Mucosa of rectum (tissue), 2 donors: ENCODE data around the gene BRD4.

ENCODE experiments used
- H3K27ac ChIP-seq, 2 donors: one replicate each; pipeline ENCODE4 v1.7.0; 2013; ENCODE audit warnings: inconsistent platforms in 2 of 2, low read depth in 2 of 2, low read length in 2 of 2
- H3K27me3 ChIP-seq, 2 donors: one replicate each; pipeline ENCODE4 v1.7.0; 2013; ENCODE audit warnings: low read length in 2 of 2; ENCODE audit not compliant: control insufficient read depth in 2 of 2, insufficient read depth in 2 of 2
- H3K36me3 ChIP-seq, 2 donors: one replicate each; pipeline ENCODE4 v1.7.0; 2013; ENCODE audit warnings: low read length in 2 of 2; ENCODE audit not compliant: control insufficient read depth in 2 of 2, insufficient read depth in 2 of 2
- H3K4me1 ChIP-seq, 2 donors: one replicate each; pipeline ENCODE4 v1.7.0; 2013; ENCODE audit warnings: low read length in 2 of 2, mild to moderate bottlenecking in 1 of 2; ENCODE audit not compliant: control insufficient read depth in 2 of 2, insufficient read depth in 2 of 2
- H3K4me3 ChIP-seq, 2 donors: one replicate each; pipeline ENCODE4 v1.7.0; 2013; ENCODE audit warnings: low read length in 2 of 2
- H3K9ac ChIP-seq, 2 donors: one replicate each; pipeline ENCODE4 v1.7.0; 2013; ENCODE audit warnings: low read length in 2 of 2, low read depth in 1 of 2, mild to moderate bottlenecking in 1 of 2
- H3K9me3 ChIP-seq, 2 donors: one replicate each; pipeline ENCODE4 v1.7.0; 2013; ENCODE audit warnings: low read length in 2 of 2; ENCODE audit not compliant: control insufficient read depth in 2 of 2
- donor health status: healthy.
- donor health status: Normal muscosa, but diverticular disease.

Gene BRD4

DNA sequence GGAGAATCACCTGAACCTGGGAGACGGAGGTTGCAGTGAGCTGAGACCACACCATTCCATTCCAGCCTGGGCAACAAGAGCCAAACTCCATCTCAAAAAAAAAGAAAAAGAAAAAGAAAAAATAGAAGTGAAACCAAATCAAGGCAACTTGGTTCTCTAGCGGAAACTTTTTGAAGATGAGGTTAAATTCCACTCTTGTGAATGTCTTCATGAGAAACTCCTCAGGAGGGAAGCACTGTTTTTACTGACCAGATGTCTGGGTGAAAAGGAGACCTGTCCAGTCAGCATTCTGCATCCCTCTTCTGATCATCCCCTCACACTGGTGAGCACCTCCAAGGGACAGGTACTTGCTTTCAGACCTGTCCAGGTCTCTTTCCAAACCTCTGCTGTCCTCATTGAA lies 15.8 kb downstream of the BRD4 start:
- Histone ChIP-seq H3K36me3 (no peaks in the 10 kb centered on the region), H3K9me3 (no peaks in the 10 kb centered on the region), H3K27me3 (no peaks in the 10 kb centered on the region), H3K9ac (no peak overlapping the region), H3K27ac (no peak overlapping the region), H3K4me3 (no peak overlapping the region), H3K4me1 (peaks cover 24 to 25% of the 10 kb centered on the region in 2 donors)

DNA sequence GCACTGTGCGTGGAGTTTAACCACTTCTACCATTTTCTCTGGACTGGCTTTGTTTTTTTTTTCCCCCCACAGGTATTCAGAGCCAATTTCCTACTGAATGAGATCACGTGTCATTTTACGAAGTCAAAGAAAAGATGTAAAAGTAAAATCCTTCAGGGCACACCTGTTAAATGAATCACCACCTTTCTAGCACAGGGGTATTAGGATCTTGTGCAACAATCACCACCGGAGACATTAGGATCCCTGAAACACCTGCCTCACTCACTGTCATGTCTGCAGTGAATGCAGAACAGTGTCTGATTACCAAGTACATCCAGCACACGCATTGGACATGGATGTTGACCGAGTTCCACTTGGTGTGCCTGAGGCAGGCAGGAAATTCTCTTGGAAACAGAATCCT lies 17.2 kb downstream of the BRD4 start:
- no peaks in the 10 kb centered on the region for H3K9me3 ChIP-seq
- no peak overlapping the region for H3K4me3 ChIP-seq
- no peak overlapping the region for H3K9ac ChIP-seq
- no peaks in the 10 kb centered on the region for H3K36me3 ChIP-seq
- peaks cover 23 to 25% of the 10 kb centered on the region in 2 donors for H3K4me1 ChIP-seq
- no peaks in the 10 kb centered on the region for H3K27me3 ChIP-seq
- no peak overlapping the region for H3K27ac ChIP-seq

DNA sequence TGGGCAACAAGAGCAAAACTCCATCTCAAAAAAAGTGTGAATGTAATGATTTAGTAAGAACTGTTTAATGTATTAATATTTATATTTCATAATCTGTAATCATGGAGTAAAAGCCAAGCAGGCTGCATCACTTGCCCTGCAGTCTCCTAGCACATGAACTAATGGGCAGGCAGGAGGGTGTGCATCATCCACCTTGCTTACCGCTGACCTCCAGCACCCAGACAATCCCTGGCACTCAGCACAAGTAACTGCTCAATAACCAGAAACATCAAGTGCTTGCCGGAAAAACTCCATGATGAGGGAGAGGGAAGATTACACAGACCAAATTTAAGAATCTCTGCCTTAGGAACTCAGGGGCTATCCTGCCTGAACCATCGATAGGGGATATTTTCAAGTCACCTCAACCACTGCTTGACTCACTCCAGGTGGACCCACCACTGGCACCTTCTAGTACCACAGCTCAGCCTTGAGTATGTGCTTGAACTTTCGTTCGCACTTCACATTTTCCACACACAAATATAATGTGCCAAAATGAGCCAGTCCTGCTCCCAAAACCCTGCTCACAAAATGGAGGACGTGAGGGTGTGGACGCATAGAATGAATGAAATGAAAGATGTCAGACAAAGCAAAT lies 18.6 kb downstream of the BRD4 start:
- Histone ChIP-seq H3K4me1 (peaks cover 20 to 21% of the 10 kb centered on the region in 2 donors), H3K4me3 (no peak overlapping the region), H3K27me3 (no peaks in the 10 kb centered on the region), H3K9ac (no peak overlapping the region), H3K27ac (no peak overlapping the region), H3K9me3 (no peaks in the 10 kb centered on the region), H3K36me3 (no peaks in the 10 kb centered on the region)

DNA sequence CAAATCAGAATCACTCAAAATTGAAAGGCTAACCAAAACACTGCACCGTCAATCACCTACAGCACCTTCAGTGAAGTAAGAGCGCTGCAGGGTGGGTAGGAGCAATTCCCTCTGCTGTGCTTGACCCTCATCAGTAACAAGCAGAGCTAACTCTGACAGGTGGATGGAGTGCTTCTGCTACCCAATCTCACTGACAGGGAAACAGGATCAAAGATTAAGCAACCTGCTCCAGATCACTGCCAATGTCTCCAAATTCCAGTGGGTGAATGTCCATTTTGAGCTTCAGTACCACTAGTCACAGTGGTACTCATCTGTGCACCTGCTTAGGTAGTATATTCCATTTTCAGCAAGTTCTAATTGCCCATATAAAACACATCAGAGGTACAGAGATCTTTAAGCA lies 25.2 kb downstream of the BRD4 start:
- no peaks in the 10 kb centered on the region for H3K9me3 ChIP-seq
- H3K4me3 ChIP-seq = no peak overlapping the region
- no peak overlapping the region for H3K27ac ChIP-seq
- no peak overlapping the region for H3K9ac ChIP-seq
- H3K27me3 ChIP-seq = no peaks in the 10 kb centered on the region
- H3K36me3 ChIP-seq = no peaks in the 10 kb centered on the region
- peaks cover 13 to 20% of the 10 kb centered on the region in 2 donors for H3K4me1 ChIP-seq

DNA sequence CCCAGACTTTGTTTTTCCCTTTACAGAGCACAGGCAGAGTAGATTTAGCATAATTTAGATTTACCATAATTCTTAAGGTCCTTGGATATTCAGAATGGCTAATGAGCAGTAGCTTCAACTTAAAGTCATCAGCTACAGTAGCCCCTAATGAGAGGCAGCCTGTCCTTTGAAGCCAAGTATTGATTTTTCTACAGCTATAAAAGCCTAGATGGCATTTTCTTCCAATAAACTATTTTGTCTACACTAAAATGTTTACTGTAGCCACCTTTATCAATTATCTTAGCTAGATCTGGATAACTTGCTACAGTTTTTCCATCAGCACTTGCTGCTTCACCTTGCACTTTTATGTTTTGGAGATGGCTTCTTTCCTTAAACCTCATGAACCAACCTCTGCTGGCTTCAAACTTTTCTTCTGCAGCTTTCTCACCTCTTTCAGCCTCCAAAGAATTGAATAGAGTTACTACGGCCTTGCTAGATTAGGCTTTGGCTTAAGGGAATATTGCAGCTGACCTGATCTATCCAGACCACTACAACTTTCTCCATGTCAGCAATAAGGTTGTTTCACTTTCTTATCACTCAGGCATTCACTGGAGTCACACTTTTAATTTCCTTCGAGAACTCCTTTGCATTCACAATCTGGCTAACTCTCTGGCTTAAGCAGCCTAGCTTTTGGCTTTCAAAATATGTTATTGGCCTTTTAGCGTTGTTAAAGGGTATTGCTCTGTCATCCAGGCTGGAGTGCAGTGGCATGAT lies 26.6 kb downstream of the BRD4 start:
- Histone ChIP-seq H3K27me3 (no peaks in the 10 kb centered on the region), H3K36me3 (no peaks in the 10 kb centered on the region), H3K4me3 (no peak overlapping the region), H3K4me1 (peaks cover 13 to 20% of the 10 kb centered on the region in 2 donors), H3K27ac (no peak overlapping the region), H3K9ac (no peak overlapping the region), H3K9me3 (no peaks in the 10 kb centered on the region)

DNA sequence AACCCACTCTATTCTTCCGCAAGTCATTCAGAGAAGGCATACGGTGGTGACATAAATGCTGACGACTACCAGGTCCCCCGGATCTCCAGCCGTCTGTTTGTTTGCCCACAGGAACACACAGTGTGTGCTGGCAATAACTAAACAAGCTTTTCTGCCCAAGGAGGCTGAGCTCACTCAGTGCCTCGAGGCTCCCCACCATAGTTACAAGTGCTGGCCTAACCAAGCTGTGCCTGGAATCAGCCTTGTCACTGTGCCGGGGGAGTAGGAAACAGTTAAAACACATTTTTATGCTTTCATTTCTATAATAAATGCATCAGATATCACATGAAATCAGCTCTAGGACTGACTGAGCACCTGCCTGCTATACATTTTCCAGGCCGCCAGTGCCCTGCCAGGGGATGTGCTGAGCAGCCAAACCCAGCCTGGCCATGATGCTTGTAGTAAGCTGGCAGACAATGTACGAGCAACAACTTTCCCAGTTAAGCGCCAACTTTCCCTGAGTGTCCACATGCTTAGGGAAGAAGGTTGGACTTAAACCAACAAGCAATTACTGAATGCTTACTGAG lies 28.1 kb downstream of the BRD4 start:
- Histone ChIP-seq H3K9ac (no peak overlapping the region), H3K4me3 (no peak overlapping the region), H3K27me3 (no peaks in the 10 kb centered on the region), H3K27ac (no peak overlapping the region), H3K36me3 (no peaks in the 10 kb centered on the region), H3K9me3 (no peaks in the 10 kb centered on the region), H3K4me1 (peaks cover 16 to 23% of the 10 kb centered on the region in 2 donors)

DNA sequence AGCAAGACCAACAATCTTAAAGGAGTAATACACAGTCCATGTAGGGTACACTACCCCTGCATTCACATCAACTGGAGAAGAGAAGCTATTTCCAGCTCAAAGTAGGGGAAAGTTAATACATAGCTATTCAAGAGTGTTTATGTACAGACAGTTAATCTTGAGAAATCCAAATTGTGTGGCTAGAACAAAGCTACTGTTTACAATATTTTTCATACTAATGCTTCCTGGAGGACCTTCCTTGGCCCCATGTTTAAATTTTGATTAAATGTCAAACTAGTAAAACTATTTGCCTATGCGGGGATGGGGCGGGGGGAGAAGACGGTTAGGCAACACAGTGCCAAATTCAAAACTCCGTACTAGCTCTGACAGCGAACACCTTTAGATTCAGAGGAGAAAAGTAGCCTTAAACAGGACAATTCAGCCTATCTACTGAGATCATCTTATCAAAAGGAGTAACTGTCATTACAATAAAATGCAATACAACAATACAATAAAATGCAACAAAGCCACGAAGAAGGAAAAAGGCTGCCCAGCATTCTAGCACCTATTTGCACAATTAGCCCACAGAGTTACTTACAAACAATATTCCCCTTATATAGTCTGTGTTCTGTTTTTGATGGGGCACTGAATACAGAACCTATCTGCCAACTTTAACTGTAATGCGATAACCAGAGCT lies 29.1 kb downstream of the BRD4 start:
- Histone ChIP-seq H3K27ac (no peak overlapping the region), H3K4me1 (peaks cover 21 to 28% of the 10 kb centered on the region in 2 donors), H3K9me3 (no peaks in the 10 kb centered on the region), H3K27me3 (no peaks in the 10 kb centered on the region), H3K4me3 (no peak overlapping the region), H3K36me3 (no peaks in the 10 kb centered on the region), H3K9ac (no peak overlapping the region)

DNA sequence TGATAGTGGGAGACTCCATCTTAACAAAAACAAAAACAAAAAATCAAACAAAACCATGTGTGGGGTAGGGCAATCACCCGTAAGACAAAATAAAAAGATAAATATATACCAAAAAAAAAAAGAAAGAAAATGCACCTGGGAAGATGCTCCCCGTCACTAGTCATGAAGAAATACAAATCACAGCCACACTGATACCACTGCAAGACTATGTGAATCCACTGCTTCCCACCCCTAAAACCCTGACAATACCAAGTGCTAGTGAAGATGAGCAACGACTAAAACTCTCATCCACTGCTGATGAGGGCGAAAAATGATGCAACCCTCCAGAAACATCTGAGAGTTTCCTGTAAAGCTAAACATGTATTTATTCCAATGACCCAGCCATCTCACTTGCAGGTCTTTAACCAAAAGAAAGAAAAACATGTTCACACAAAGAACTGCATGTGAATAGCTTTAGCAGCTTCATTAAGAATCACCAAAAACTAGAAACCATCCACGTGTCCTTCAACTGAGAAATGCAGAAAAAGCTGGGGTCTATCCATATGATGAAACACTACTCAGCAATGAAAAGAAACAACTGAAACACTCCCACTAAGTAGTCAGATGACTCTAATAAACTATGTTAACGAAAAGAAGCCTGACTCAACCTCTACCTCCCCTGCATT lies 31.7 kb downstream of the BRD4 start:
- no peaks in the 10 kb centered on the region for H3K9me3 ChIP-seq
- H3K27ac ChIP-seq = no peak overlapping the region
- H3K4me1 ChIP-seq = peaks cover 39 to 43% of the 10 kb centered on the region in 2 donors
- no peaks in the 10 kb centered on the region for H3K27me3 ChIP-seq
- no peak overlapping the region for H3K4me3 ChIP-seq
- H3K9ac ChIP-seq = no peak overlapping the region
- H3K36me3 ChIP-seq = peaks cover 0 to 5% of the 10 kb centered on the region in 2 donors

DNA sequence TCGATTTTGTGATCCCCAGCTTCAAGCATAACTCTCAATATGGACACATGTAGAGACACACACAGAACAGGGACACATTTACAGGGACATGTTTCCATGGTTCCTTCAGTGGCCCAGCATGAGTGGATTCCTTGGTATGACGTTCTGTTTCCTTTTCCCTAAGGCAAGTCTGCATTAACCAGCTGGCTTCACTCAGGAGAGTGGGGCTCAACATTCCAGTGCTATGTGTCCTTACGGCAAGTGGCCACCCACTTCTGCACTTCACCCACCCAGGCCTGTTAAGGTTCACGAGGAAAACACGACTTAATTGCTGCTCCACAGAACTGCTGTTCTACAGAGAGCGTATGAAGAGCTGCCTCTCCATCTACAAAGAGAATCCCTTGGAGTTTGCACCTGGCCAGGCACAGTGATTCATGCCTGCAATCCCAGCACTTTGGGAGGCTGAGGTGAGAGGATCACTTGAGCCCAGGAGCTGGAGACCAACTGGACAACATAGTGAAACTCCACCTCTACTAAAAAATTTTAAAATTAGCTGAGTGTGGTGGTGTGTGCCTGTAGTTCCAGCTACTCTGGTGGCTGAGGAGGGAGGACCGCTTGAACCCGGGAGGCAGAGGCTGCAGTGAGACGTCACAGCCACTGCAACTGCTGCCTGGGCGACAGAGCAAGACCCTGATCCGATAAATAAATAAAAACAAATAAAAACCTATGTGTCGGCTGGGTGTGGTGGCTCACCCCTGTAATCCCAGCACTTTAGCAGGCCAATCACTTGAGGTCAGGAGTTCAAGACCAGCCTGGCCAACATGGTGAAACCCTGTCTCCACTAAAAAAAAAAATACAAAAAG lies 32.5 kb downstream of the BRD4 start:
- Histone ChIP-seq H3K9me3 (no peaks in the 10 kb centered on the region), H3K27me3 (no peaks in the 10 kb centered on the region), H3K9ac (no peak overlapping the region), H3K4me3 (no peak overlapping the region), H3K27ac (no peak overlapping the region), H3K36me3 (peaks cover 0 to 5% of the 10 kb centered on the region in 2 donors), H3K4me1 (peaks cover 39 to 43% of the 10 kb centered on the region in 2 donors)
